B cell (primary cell): Measurements from ENCODE around the gene ALDH4A1. TPM values are rescaled to one million over a fixed set of nuclear protein-coding genes. Genes with fewer than 3 reads are reported as not detected.

ENCODE experiments used
- ATAC-seq: fragments of 200-7000 bp; cut with Tn5 transposase; one replicate; pipeline ENCODE4 v1.10.0; 2021; ENCODE audit warnings: low read depth, mild to moderate bottlenecking, moderate number of reproducible peaks, moderate library complexity
- CTCF ChIA-PET: fragments of 350-600 bp; sonication (Branson Sonifier 250); formaldehyde crosslinking; loops from one replicate; lab custom pipeline; 2021; ENCODE audit warnings: antibody characterized with exemption, inconsistent platforms; lab: Charles Lee
- POLR2A ChIA-PET: fragments of 350-600 bp; sonication (Branson Sonifier 250); formaldehyde crosslinking; loops from one replicate; lab custom pipeline; 2021; ENCODE audit warnings: antibody characterized with exemption; lab: Charles Lee
- DNase-seq: peaks from one replicate; pipeline ENCODE4 v3.0.0; 2013
- H2AFZ ChIP-seq: 2 replicates; pipeline ENCODE4 v1.6.1; 2012; ENCODE audit warnings: mild to moderate bottlenecking, low read depth, low read length; ENCODE audit not compliant: insufficient read depth, poor library complexity, severe bottlenecking
- H3K27ac ChIP-seq, 2 donors: 1 replicate in 1 of 2; 2 replicates in 1 of 2; pipeline ENCODE4 v1.5.1; 2012 to 2013; ENCODE audit warnings: low read length in 2 of 2, mild to moderate bottlenecking in 2 of 2, moderate library complexity in 1 of 2
- H3K27me3 ChIP-seq, 4 experiments: fragments of 200-600 bp in 1 of 4; sonication (generic) in 1 of 4; replicated peaks in 1 of 4; 1 replicate in 2 of 4; 2 replicates in 2 of 4; pipeline versions ENCODE4 v1.6.1 to v1.7.0; 2013 to 2016; ENCODE audit warnings: low read length in 3 of 4, mild to moderate bottlenecking in 2 of 4, mixed read lengths in 1 of 4, moderate library complexity in 1 of 4; ENCODE audit not compliant: insufficient read depth in 4 of 4, control insufficient read depth in 3 of 4; ENCODE audit errors: control extremely low read depth in 1 of 4
- H3K36me3 ChIP-seq, 2 experiments: replicated peaks in 1 of 2; 1 replicate in 1 of 2; 2 replicates in 1 of 2; pipeline versions ENCODE4 v1.6.1 to v1.7.1; 2013; ENCODE audit warnings: low read length in 1 of 2; ENCODE audit not compliant: insufficient read depth in 2 of 2, control insufficient read depth in 1 of 2; ENCODE audit errors: control extremely low read depth in 1 of 2, extremely low read depth in 1 of 2
- H3K4me1 ChIP-seq, 2 donors: fragments of 200-600 bp in 1 of 2; sonication (generic) in 1 of 2; 1 replicate in 1 of 2; 2 replicates in 1 of 2; pipeline versions ENCODE4 v1.5.1 to v1.6.1; 2013 to 2017; ENCODE audit warnings: low read length in 2 of 2; ENCODE audit not compliant: control insufficient read depth in 2 of 2, insufficient read depth in 2 of 2
- H3K4me2 ChIP-seq: replicated peaks from 2 replicates; pipeline ENCODE3; 2012; ENCODE audit warnings: mild to moderate bottlenecking, low read depth, low read length; ENCODE audit not compliant: poor library complexity, severe bottlenecking
- H3K4me3 ChIP-seq, 5 experiments: fragments of 200-600 bp in 1 of 5; sonication (generic) in 1 of 5; 1 replicate in 3 of 5; 2 replicates in 2 of 5; pipeline versions ENCODE4 v1.5.1 to v1.7.0; 2011 to 2016; ENCODE audit warnings: low read length in 4 of 5, mild to moderate bottlenecking in 4 of 5, low read depth in 2 of 5, control low read depth in 1 of 5, moderate library complexity in 1 of 5; ENCODE audit not compliant: insufficient read depth in 1 of 5; ENCODE audit errors: control extremely low read depth in 1 of 5, extremely low read depth in 1 of 5
- H3K79me2 ChIP-seq: fragments of 200-600 bp; sonication (generic); one replicate; pipeline ENCODE4 v1.6.0; 2016; ENCODE audit warnings: low read length; ENCODE audit not compliant: control insufficient read depth, insufficient read depth
- H3K9ac ChIP-seq: fragments of 200-600 bp; sonication (generic); 2 replicates; pipeline ENCODE4 v1.6.1; 2017; ENCODE audit warnings: mild to moderate bottlenecking, low read length, moderate library complexity
- H3K9me3 ChIP-seq, 3 donors: one replicate each; pipeline versions ENCODE4 v1.6.1 to v1.7.1; 2013; ENCODE audit warnings: low read length in 2 of 3; ENCODE audit not compliant: control insufficient read depth in 2 of 3, insufficient read depth in 1 of 3; ENCODE audit errors: control extremely low read depth in 1 of 3
- H4K20me1 ChIP-seq: 2 replicates; pipeline ENCODE4 v1.6.0; 2012; ENCODE audit warnings: mild to moderate bottlenecking, low read length; ENCODE audit not compliant: insufficient read depth, control insufficient read depth, poor library complexity, severe bottlenecking
- H3K27ac Mint-ChIP-seq: one replicate; pipeline ENCODE4 v1.8.0; 2021; ENCODE audit warnings: mixed read lengths
- H3K27me3 Mint-ChIP-seq: one replicate; pipeline ENCODE4 v1.8.0; 2021; ENCODE audit warnings: mixed read lengths
- H3K4me1 Mint-ChIP-seq: one replicate; pipeline ENCODE4 v1.8.0; 2021; ENCODE audit warnings: mixed read lengths
- H3K4me3 Mint-ChIP-seq: one replicate; pipeline ENCODE4 v1.8.0; 2021; ENCODE audit warnings: mixed read lengths
- H3K9me3 Mint-ChIP-seq: one replicate; pipeline ENCODE4 v1.8.0; 2022; ENCODE audit warnings: mixed read lengths; ENCODE audit not compliant: insufficient read depth
- CTCF ChIP-seq: fragments of 200-600 bp; IDR thresholded peaks from one replicate; pipeline ENCODE4 v1.8.0; 2022; ENCODE audit warnings: antibody characterized with exemption, mild to moderate bottlenecking
- EZH2 ChIP-seq: IDR thresholded peaks from 2 replicates; pipeline ENCODE4 v1.6.1; 2012; ENCODE audit warnings: borderline replicate concordance, low read depth, mild to moderate bottlenecking, moderate library complexity, low read length; ENCODE audit not compliant: insufficient read depth, poor library complexity, severe bottlenecking
- WGBS: methylation state at CpG from one replicate; pipeline ENCODE4 v1.1.5; 2013; ENCODE audit warnings: missing lambda C conversion rate; ENCODE audit not compliant: insufficient coverage; 5-methylcytosine and 5-hydroxymethylcytosine counted together
- intact Hi-C: fragments of 100-400 bp; cut with micrococcal nuclease; formaldehyde crosslinking; loops from one replicate; pipeline ENCODE4 v1.10.0; 2022
- polyA plus RNA-seq: library from polyadenylated mRNA; depleted of rRNA; stranded (reverse); fragments of >200 nt; gene quantifications from 2 replicates; pipeline ENCODE4 v1.2.3, GENCODE V29; 2012
- total RNA-seq, 2 donors: library from RNA; stranded (reverse); fragments of 120-200 nt in 1 of 2; gene quantifications; 1 replicate in 1 of 2; 2 replicates in 1 of 2; pipeline versions ENCODE4 v1.2.3 to v1.2.4, GENCODE V29; 2013 to 2022

Gene ALDH4A1
- total and polyA plus RNA-seq, 2 donors (not counting 1 experiment from before 2014, with no cell fraction given), result 2.7 to 3.4 TPM

GRCh38 chr1:18948048-18948912 is 45.9 kb upstream of the ALDH4A1 start:
- no peaks in the 10 kb centered on the region for H3K9me3 Mint-ChIP-seq
- peak overlapping the region; percentile 98 for H3K27ac Mint-ChIP-seq
- peak overlapping the region; percentile 17 for H3K9ac ChIP-seq
- WGBS, result 37% methylated on average over 15 of the region's 15 CpGs
- H3K27ac ChIP-seq, result peak overlapping the region; percentile 8 to 100
- H4K20me1 ChIP-seq, result peaks cover 51% of the 10 kb centered on the region
- CTCF ChIA-PET, result interaction anchor here (1.1 to 12.4 kb wide), 7 partner anchors 20 to 43 kb away, joined by 3 to 157 read pairs (median 4); partner anchors contain the start of gene ALDH4A1
- H3K79me2 ChIP-seq, result peaks cover 95% of the 10 kb centered on the region
- no peaks in the 10 kb centered on the region for H3K27me3 Mint-ChIP-seq
- peaks cover 91% of the 10 kb centered on the region for H3K4me1 Mint-ChIP-seq
- no peak for TF ChIP-seq CTCF
- TF ChIP-seq EZH2, result no peak
- intact Hi-C loops, result no loop called here
- no peaks in the 10 kb centered on the region for H3K27me3 ChIP-seq
- POLR2A ChIA-PET, result interaction anchor here (0.8 to 3.8 kb wide), 2 partner anchors 21 to 41 kb away, joined by 3 to 37 read pairs; no protein-coding TSS in a partner anchor
- peaks cover 84 to 95% of the 10 kb centered on the region in 2 donors for H3K4me1 ChIP-seq
- H2AFZ ChIP-seq, result no peak overlapping the region
- H3K4me3 Mint-ChIP-seq, result peak overlapping the region; percentile 85
- H3K9me3 ChIP-seq, result peaks cover 0 to 4% (median 0%) of the 10 kb centered on the region in 3 donors
- H3K4me3 ChIP-seq, result peak overlapping the region in 3 of 5 experiments; percentile 6 to 33 (median 19)
- H3K36me3 ChIP-seq, result peaks cover 0 to 5% of the 10 kb centered on the region in 2 experiments
- peak; percentile 34 for ATAC-seq
- H3K4me2 ChIP-seq, result peak overlapping the region; percentile 78
- DNase-seq, result peak; percentile 53
